Mesendoderm (in vitro differentiated cells): ENCODE data around the gene PMM2.

ENCODE experiments used
- DNase-seq: peaks from one replicate; pipeline ENCODE4 v3.0.0; 2013
- H2AK5ac ChIP-seq: 2 replicates; pipeline ENCODE4 v1.6.1; 2013; ENCODE audit warnings: low read length, inconsistent platforms
- H2BK120ac ChIP-seq: 2 replicates; pipeline ENCODE4 v1.6.1; 2013; ENCODE audit warnings: low read depth, mild to moderate bottlenecking, low read length, moderate library complexity, mixed read lengths
- H2BK15ac ChIP-seq: replicated peaks from 2 replicates; pipeline ENCODE4 v1.6.1; 2013; ENCODE audit warnings: low read depth, mild to moderate bottlenecking, moderate library complexity
- H2BK5ac ChIP-seq: 2 replicates; pipeline ENCODE4 v1.6.1; 2013; ENCODE audit warnings: low read length, inconsistent platforms
- H3K18ac ChIP-seq: 2 replicates; pipeline ENCODE4 v1.6.1; 2013; ENCODE audit warnings: mild to moderate bottlenecking, low read length, mixed read lengths
- H3K23ac ChIP-seq: one replicate; pipeline ENCODE4 v1.6.1; 2013; ENCODE audit warnings: low read length
- H3K27ac ChIP-seq: 2 replicates; pipeline ENCODE4 v1.5.1; 2013; ENCODE audit warnings: low read depth, mild to moderate bottlenecking, inconsistent platforms, low read length, moderate library complexity
- H3K27me3 ChIP-seq: 2 replicates; pipeline ENCODE4 v1.6.1; 2013; ENCODE audit warnings: low read length, control low read depth, mild to moderate bottlenecking, inconsistent platforms; ENCODE audit not compliant: insufficient read depth, poor library complexity
- H3K36me3 ChIP-seq: 2 replicates; pipeline ENCODE4 v1.6.1; 2013; ENCODE audit warnings: low read length, inconsistent platforms; ENCODE audit not compliant: control insufficient read depth, insufficient read depth
- H3K4ac ChIP-seq: one replicate; pipeline ENCODE4 v1.6.1; 2013; ENCODE audit warnings: low read depth, mild to moderate bottlenecking, low read length, moderate library complexity
- H3K4me1 ChIP-seq: 2 replicates; pipeline ENCODE4 v1.6.1; 2013; ENCODE audit warnings: low read depth, low read length, inconsistent platforms; ENCODE audit not compliant: control insufficient read depth
- H3K4me2 ChIP-seq: 2 replicates; pipeline ENCODE4 v1.6.1; 2013; ENCODE audit warnings: low read length
- H3K4me3 ChIP-seq: 2 replicates; pipeline ENCODE4 v1.5.1; 2013; ENCODE audit warnings: mild to moderate bottlenecking, low read length
- H3K56ac ChIP-seq: one replicate; pipeline ENCODE4 v1.6.1; 2013; ENCODE audit warnings: low read length
- H3K79me1 ChIP-seq: 2 replicates; pipeline ENCODE4 v1.6.1; 2013; ENCODE audit warnings: low read length, inconsistent platforms
- H3K79me2 ChIP-seq: 2 replicates; pipeline ENCODE4 v1.6.1; 2013; ENCODE audit warnings: mild to moderate bottlenecking, low read length; ENCODE audit not compliant: control insufficient read depth, insufficient read depth
- H3K9ac ChIP-seq: 2 replicates; pipeline ENCODE4 v1.6.1; 2013; ENCODE audit warnings: low read length, inconsistent platforms
- H4K5ac ChIP-seq: one replicate; pipeline ENCODE4 v1.6.1; 2013; ENCODE audit warnings: low read length
- H4K8ac ChIP-seq: one replicate; pipeline ENCODE4 v1.6.1; 2013; ENCODE audit warnings: low read depth, mild to moderate bottlenecking, control low read depth, low read length, moderate library complexity
- WGBS: extraction: QIAGEN DNeasy Blood & Tissue Kit; methylation state at CpG from one replicate; pipeline ENCODE4 v1.1.7; 2013; ENCODE audit warnings: low lambda C conversion rate, missing lambda C conversion rate; ENCODE audit not compliant: insufficient coverage; ENCODE audit errors: extremely low coverage; 5-methylcytosine and 5-hydroxymethylcytosine counted together

PMM2 gene

GRCh38 chr16:8890549-8890921 lies 92.9 kb downstream of the PMM2 start:
- Histone ChIP-seq H3K18ac (no peak overlapping the region), H4K5ac (no peak overlapping the region), H3K9ac (no peak overlapping the region), H3K4ac (no peak overlapping the region), H2BK120ac (no peak overlapping the region), H4K8ac (no peak overlapping the region), H3K4me2 (no peak overlapping the region), H2BK15ac (no peak overlapping the region), H2AK5ac (no peak overlapping the region), H3K79me2 (no peaks in the 10 kb centered on the region), H3K27ac (no peak overlapping the region), H3K4me3 (no peak overlapping the region), H3K27me3 (no peaks in the 10 kb centered on the region), H3K36me3 (peaks cover 30% of the 10 kb centered on the region), H3K56ac (no peak overlapping the region), H2BK5ac (no peak overlapping the region), H3K4me1 (no peaks in the 10 kb centered on the region), H3K23ac (no peak overlapping the region), H3K79me1 (no peaks in the 10 kb centered on the region)
- no peak for DNase-seq
- WGBS = no CpG with 5 or more reads among the region's 5 CpGs

GRCh38 chr16:8892101-8892575 lies 94.5 kb downstream of the PMM2 start:
- H3K4me3 ChIP-seq = no peak overlapping the region
- peaks cover 39% of the 10 kb centered on the region for H3K36me3 ChIP-seq
- no peak overlapping the region for H3K23ac ChIP-seq
- H3K56ac ChIP-seq = no peak overlapping the region
- no peak overlapping the region for H4K5ac ChIP-seq
- H3K79me1 ChIP-seq = no peaks in the 10 kb centered on the region
- no peaks in the 10 kb centered on the region for H3K27me3 ChIP-seq
- no peak overlapping the region for H3K27ac ChIP-seq
- H2AK5ac ChIP-seq = no peak overlapping the region
- WGBS = no CpG with 5 or more reads among the region's 16 CpGs
- no peak overlapping the region for H3K4ac ChIP-seq
- H3K9ac ChIP-seq = no peak overlapping the region
- H3K18ac ChIP-seq = no peak overlapping the region
- H3K79me2 ChIP-seq = no peaks in the 10 kb centered on the region
- H2BK15ac ChIP-seq = no peak overlapping the region
- H2BK5ac ChIP-seq = no peak overlapping the region
- no peak overlapping the region for H3K4me2 ChIP-seq
- no peak overlapping the region for H2BK120ac ChIP-seq
- DNase-seq = no peak
- no peak overlapping the region for H4K8ac ChIP-seq
- H3K4me1 ChIP-seq = no peaks in the 10 kb centered on the region

DNA sequence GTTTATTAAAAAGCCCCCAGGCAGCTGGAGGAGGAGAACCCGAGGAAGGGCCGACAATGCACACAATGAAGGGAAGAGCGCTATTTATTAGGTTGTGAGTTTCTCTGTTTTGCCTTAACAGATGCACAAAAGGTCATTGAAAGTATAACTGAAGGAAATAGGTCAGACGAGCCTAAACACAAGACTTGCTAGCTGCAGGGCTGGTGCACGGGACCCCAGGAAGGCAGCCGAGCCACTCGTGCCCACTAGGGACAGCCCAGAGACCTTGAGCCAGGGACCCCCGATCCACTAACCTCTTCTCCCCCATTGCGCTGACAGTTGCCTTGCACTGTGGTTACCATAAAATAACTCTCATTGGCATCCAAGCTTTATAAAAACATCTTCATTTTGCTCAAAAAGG lies 95.8 kb downstream of the PMM2 start:
- no CpG with 5 or more reads among the region's 9 CpGs for WGBS
- no peak overlapping the region for H3K4me3 ChIP-seq
- H2BK120ac ChIP-seq = no peak overlapping the region
- H3K9ac ChIP-seq = no peak overlapping the region
- H4K5ac ChIP-seq = no peak overlapping the region
- H2AK5ac ChIP-seq = no peak overlapping the region
- no peak for DNase-seq
- H3K36me3 ChIP-seq = peaks cover 43% of the 10 kb centered on the region
- no peak overlapping the region for H3K56ac ChIP-seq
- no peaks in the 10 kb centered on the region for H3K79me2 ChIP-seq
- no peaks in the 10 kb centered on the region for H3K79me1 ChIP-seq
- no peak overlapping the region for H4K8ac ChIP-seq
- no peak overlapping the region for H2BK15ac ChIP-seq
- no peak overlapping the region for H3K23ac ChIP-seq
- H3K27ac ChIP-seq = no peak overlapping the region
- H3K4me1 ChIP-seq = no peaks in the 10 kb centered on the region
- no peak overlapping the region for H3K18ac ChIP-seq
- H3K27me3 ChIP-seq = no peaks in the 10 kb centered on the region
- H3K4ac ChIP-seq = no peak overlapping the region
- no peak overlapping the region for H2BK5ac ChIP-seq
- H3K4me2 ChIP-seq = no peak overlapping the region

GRCh38 chr16:8893976-8894690 lies 96.5 kb downstream of the PMM2 start:
- no peak overlapping the region for H3K56ac ChIP-seq
- DNase-seq = no peak
- no peaks in the 10 kb centered on the region for H3K27me3 ChIP-seq
- no peaks in the 10 kb centered on the region for H3K79me1 ChIP-seq
- H3K23ac ChIP-seq = no peak overlapping the region
- no peak overlapping the region for H3K4ac ChIP-seq
- H4K5ac ChIP-seq = no peak overlapping the region
- no peaks in the 10 kb centered on the region for H3K4me1 ChIP-seq
- no peak overlapping the region for H3K9ac ChIP-seq
- H2BK15ac ChIP-seq = no peak overlapping the region
- no peaks in the 10 kb centered on the region for H3K79me2 ChIP-seq
- H2AK5ac ChIP-seq = no peak overlapping the region
- WGBS = no CpG with 5 or more reads among the region's 14 CpGs
- H2BK5ac ChIP-seq = no peak overlapping the region
- no peak overlapping the region for H3K18ac ChIP-seq
- no peak overlapping the region for H2BK120ac ChIP-seq
- no peak overlapping the region for H4K8ac ChIP-seq
- peaks cover 43% of the 10 kb centered on the region for H3K36me3 ChIP-seq
- H3K4me3 ChIP-seq = no peak overlapping the region
- no peak overlapping the region for H3K27ac ChIP-seq
- H3K4me2 ChIP-seq = no peak overlapping the region

DNA sequence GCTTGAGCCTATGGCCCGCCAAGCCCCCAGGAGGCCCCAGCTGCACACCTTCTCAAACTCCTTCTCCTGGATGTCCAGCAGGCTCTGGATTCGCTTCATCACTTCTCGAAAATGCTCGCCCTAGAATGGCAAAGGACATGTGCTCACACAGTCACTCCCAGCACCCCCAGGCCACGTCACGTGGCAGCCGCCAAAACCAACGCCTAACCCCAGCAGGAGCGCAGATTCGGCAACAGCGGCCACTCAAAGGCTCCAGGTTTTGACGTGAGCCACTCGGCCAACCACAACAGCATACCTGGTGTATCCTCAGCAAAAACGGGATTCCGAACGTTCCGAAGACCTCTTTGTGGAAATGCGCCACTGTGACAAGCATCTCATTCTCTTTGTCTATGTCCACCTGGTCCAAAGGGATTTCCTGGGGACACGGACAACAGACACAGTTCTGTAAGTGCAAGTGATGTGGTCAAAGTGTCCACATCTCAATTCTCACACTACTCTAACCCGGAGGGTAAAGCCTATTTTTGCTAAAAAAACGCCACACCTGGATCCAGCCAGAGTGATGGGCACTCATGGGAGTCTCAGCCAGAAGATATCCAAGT lies 97.2 kb downstream of the PMM2 start:
- H3K27me3 ChIP-seq = no peaks in the 10 kb centered on the region
- H2BK5ac ChIP-seq = no peak overlapping the region
- DNase-seq = no peak
- H3K36me3 ChIP-seq = peaks cover 45% of the 10 kb centered on the region
- no peak overlapping the region for H3K18ac ChIP-seq
- no peak overlapping the region for H3K4ac ChIP-seq
- no peak overlapping the region for H3K4me2 ChIP-seq
- H3K4me1 ChIP-seq = no peaks in the 10 kb centered on the region
- H2AK5ac ChIP-seq = no peak overlapping the region
- no CpG with 5 or more reads among the region's 21 CpGs for WGBS
- H3K79me2 ChIP-seq = no peaks in the 10 kb centered on the region
- H3K23ac ChIP-seq = no peak overlapping the region
- no peak overlapping the region for H3K27ac ChIP-seq
- H4K5ac ChIP-seq = no peak overlapping the region
- no peak overlapping the region for H4K8ac ChIP-seq
- H2BK120ac ChIP-seq = no peak overlapping the region
- H3K56ac ChIP-seq = no peak overlapping the region
- H3K9ac ChIP-seq = no peak overlapping the region
- H2BK15ac ChIP-seq = no peak overlapping the region
- no peak overlapping the region for H3K4me3 ChIP-seq
- no peaks in the 10 kb centered on the region for H3K79me1 ChIP-seq
